Kidney capillary endothelial cell (primary cell): ENCODE data around the gene MALRD1.

ENCODE experiments used
- DNase-seq: peaks from one replicate; pipeline ENCODE4 v3.0.0-alpha.2; 2018; ENCODE audit warnings: low spot score

MALRD1 gene

DNA sequence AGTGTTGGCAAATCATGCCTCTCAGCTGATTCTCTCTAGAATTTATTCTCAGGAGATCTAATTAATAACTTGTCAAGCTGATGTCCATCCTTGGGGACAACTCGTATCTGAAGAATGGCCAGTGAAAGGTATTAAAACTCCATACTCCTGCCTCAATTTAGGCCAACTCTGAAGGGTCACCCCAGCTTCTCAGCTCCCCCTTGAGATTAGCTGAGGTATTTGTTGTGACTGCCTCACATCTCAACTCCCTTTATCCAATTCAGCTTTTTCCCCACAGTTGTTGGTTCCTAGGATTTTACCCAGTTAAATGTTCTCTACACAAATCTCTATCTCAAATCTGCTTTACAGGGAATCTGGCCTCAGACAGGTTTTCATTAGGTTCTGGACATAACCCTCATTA is 182.4 kb downstream of the MALRD1 start:
- DNase-seq, result no peak

DNA sequence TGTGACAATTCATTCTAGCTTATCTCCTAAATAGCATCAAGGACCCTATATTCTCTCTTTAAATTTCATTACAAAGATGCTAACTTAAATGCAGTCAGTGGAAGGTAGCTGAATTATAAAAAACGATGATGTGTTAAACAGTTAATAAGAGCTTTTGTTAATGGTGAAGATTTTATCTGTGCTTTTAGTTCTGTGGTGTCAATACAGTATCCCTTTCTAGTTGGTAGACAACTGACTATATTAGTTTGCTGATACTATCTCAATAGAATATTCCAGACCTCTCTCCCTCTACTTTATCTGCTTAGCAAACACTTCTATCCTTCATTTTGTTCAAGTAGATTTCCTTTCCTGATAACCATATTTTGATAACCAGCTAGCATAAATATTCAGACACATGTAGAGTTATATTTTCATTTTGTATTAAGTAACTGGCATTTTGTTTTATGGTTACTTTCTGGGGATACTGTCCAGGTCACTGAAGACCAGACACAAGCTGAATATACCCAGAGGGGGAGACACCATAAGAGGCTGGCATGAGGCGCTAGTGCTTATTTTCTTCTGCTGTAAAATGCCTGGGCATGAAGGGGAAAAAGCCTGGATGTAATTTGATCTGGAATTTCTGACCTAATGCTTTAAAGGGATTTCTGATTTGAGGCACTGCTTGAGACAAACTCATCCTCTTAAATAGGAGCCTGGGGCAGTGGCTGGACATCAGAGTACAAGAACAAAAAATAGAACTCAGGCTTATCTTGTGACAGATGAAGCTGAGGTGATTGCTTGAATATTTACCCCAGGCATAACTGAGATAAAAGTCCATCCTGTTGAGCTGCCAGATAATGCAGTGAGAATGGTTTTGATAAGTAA is 197.5 kb downstream of the MALRD1 start:
- no peak for DNase-seq

DNA sequence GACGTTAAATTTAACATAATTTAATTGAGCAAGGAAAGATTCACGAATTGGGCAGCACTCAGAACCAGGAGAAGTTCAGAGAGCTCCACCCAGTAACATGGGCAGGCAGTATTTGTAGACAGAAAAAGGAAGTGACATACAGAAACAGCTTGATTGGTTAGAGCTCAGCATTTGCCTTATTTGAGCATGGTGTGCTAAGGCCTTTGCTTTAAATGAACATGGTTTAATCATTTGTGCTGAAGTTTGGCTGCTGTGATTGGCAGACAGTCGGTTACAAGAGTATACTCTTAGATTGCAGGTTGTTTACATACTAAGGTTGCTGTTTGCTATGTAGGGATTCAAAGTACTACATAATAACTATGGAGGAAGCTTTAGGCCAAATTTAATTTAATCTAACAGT is 199.2 kb downstream of the MALRD1 start:
- DNase-seq, result no peak

DNA sequence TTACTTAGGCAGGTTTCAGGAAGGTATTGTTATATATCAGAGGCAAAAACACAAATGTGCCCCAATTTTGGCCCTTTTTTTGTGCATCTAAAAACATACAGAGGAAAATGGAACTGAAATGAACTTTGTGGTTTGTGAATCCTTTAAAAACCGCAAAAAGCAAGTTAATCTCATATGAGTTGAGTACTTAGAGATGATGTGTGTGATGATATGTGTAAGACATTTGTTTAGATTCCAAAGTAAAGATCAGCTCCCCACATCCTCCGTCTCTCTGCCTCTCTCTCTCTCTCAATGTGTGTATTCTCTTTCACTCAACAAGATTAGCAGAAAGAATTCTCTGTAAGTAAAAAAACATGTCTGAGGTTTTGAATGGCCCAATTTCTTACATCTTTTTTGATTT is 201.9 kb downstream of the MALRD1 start:
- no peak for DNase-seq

DNA sequence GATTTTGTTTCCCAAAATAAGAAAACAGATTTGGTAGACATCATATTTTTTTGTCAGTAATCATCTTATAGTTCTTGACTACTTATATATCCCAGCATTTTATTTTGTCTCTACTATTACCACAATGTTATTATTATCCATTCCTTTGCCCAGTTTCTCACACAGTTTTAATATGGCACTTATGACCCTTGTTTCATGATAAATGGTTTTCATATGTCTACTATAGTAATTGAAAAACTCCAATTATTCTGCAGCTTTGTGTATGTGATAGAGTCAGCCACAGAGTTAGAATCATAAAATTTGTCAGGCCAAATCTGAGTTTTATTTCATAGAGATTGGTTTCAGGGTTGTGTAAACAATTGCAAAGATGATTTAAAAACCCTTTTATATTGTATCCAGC is 203.9 kb downstream of the MALRD1 start:
- DNase-seq, result no peak

DNA sequence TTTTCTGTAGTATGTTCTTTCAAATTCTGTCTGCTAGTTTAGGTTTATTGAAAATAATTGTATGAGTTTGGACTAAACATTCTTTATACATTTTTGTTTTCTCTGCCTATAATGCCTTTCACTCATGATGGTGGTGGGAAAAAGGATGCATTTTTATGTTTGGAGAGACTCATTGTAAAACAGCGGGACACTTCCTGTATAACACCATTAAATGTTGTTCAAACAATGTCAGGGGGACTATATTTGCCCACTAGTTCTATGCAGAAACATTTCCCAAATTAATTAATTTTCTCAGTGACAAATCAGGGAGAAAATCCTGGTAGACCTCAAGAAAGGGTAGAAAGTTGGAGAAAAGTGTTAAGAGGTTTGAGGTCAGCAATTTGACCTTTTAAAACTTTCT is 207.7 kb downstream of the MALRD1 start:
- DNase-seq, result no peak

DNA sequence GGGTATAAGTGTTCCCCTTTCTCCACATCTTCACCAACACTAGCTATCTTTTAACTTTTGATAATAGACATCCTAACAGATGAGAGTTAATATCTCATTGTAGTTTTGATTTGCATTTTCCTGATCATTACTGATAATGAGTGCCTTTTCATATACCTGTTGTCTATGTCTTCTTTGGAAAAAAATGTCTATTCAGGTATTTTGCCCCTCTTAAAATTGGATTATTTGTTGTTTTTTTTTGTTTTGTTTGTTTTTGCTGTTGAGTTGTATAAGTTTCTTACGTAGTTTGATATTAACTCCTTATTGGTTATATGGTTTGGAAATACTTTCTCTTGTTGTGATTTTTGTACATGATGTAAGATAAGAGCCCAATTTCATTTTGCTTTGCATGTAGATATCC is 214.7 kb downstream of the MALRD1 start:
- DNase-seq, result no peak

DNA sequence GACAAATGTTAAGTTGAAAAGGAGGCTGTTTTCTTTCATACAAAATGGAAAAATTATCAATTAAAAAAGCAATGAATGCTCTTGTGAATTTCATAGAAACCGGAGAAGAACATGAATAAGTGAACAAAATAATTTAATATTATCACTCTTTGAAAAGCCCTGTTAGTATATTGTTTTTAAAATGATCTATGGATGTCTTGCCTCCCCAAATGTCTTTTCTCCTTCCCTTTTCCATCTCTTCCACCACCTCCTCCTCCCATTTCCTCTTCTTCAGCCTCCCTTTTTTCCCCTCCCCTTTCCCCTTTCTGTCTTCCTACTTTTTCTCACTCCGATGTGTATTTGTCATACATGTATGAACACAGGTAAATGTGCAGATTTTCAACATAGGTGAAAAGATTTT is 234.7 kb downstream of the MALRD1 start:
- DNase-seq, result no peak

DNA sequence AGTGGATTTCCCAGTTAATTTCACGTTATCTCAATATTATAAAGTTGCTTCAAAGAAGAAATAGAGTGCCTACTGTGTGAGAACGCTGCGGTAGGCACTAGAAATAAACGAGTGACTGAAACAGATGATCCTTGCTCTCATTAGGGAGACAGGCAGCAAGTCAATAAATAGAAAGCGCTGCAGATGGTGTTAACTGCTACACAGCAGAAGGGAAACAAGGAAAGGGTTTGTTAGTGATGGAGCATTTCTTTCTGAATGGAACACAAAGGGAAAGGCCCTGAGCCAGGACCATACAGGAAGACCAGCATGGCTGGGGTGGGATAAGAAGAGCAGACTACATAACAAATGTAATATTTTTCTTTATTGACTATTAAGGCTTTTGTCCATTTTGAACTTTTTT is 235.2 kb downstream of the MALRD1 start:
- no peak for DNase-seq

DNA sequence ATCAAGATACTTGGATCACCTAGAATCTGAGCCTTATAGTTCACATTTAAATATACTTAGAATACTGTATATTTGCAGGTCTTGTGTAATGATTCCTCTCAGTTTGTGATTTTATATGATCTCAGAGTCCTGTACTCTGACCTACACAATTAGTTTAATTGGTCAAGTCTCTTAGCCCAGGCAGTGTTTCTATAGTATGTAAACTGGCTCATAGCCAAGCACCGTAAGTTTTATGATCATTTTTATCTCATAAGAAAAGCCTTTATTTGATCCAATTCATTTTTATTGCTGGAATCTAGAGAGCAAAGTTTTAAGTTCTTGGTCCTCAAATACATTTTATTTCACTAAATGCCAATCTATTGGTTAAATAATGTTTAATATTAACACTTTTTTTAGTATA is 242.2 kb downstream of the MALRD1 start:
- DNase-seq, result no peak

DNA sequence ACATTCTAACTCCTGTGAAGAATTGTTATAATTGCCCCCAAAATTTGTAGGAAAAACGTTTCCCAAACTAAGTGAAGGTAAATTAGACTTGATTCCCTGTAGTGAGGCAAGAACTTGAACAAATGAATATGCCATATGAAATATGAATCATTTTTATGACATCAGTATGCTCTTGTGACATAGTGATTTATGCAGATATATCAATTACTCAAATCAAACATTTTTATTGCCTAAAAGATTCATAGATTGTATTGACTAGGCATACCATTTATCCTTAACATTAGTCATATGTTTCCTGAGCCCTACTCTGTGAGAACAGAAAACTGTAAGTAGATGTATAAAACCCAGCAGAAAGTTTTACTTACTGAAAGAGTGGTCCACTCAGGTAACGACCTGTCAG is 245.6 kb downstream of the MALRD1 start:
- DNase-seq, result no peak

DNA sequence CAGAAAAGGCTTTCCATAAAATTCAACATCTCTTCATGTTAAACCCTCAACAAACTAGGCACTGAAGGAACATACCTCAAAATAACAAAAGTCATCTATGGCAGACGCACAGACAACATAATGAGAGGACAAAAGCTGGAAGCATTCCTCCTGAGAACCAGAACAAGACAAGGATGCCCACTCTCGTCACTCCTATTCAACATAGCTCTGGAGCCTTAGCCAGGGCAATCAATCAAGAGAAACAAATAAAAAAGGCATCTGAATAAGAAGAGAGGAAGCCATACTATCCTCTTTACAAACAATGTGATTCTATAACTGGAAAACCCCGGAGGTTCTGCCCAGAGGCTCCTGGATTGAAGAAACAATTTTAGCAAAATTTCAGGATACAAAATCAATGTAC is 251.0 kb downstream of the MALRD1 start:
- no peak for DNase-seq

DNA sequence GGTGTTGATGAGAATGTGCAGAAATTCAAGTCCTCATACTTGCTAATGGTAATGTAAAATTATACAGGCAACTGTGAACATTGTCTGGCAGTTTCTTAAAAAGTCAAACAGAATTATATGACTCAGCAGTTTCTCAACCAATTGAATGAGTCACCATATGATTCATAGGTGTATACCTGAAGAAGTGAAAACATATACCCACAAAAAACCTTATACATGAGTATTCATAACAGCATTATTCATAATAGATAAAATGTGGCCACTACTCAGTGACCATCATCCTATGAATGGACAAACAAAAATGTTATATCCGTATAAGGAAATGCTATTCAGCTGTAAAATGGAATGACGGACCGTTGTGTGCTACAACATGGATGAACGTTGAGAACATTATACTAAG is 253.5 kb downstream of the MALRD1 start:
- DNase-seq, result peak; percentile 17

DNA sequence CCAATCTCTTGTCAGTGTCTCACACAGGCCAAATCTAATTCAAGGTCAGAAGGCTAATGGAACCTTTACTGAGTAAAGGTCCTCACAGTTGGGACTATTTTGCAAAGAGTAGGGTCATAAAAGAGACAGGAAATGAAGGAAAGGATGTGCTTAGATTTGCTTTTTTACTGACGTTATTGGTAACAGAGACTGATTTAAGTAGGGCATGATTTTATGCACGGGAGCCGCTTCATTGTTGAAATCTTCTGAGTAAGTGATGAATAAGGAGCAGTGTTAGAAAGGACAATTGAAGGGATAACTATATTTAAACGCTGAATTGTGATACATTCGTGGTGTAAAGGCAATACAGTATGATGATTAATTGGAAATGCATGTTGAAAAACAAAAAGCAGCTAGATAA is 261.5 kb downstream of the MALRD1 start:
- peak; percentile 33 for DNase-seq

DNA sequence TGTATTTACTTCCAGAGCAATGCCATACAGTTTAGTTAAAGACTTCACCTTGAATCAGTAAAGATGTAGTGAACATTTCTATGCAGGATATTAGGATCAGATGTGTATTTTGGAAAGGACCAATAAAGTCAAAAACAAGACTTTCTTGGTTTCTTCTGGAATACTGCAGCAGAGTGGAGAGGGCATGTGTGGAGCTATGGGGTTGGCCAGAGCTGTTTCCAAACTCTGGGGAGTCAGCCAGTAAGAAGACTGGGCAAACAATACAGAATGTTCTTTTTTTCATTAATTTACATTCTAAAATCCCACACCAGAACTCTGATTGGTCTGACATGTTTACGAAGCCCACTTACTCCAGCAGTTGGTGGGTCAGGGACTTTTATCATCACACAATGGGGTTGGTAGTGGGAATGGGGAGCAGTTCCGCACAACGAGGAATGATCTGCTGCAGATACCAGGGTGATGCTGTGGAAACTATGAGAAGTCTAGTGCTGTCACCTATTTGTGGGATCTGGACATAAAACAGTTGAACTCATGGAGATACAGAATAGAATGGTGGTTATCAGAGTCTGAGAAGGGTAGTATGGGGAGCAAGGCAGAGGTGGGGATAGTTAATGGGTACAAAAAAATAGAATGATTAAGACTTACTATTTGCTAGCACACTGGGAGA is 267.7 kb downstream of the MALRD1 start:
- no peak for DNase-seq

DNA sequence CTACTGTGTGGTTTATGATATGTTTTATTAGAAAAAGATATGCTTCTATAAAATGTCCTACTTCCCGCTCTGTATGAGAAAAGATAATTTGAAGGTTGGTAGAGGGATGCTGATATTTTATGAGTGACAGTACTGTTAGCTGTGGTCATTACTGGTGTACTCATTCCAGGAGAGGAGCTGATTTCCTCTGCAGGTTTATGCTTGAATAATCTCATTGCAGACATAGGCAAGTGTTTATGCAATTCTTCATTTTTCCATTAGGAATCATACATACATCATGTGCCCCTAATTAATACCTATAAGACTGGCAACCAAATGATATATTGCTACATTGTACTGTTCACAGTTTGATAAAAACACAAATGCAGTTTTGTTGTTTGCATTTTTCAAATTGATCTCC is 269.4 kb downstream of the MALRD1 start:
- DNase-seq, result no peak

DNA sequence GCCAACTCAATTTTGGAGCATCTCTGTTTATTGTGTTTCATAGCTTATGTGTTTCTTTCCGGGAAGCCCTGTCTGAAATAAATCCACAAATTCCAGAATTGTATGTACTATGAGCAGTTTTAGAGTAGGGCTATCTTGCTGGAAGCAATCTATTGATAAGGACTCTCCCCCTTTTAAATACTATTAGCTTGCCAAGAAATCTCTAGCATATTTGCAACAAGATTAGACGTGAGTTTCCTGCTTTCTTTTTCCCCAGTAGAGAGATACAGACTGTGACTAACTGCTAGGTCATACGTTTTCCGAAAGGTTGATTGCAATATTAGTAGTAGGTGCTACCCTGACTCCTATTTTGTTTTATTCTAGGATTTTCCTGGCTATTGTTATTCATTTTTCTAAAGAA is 277.0 kb downstream of the MALRD1 start:
- no peak for DNase-seq

DNA sequence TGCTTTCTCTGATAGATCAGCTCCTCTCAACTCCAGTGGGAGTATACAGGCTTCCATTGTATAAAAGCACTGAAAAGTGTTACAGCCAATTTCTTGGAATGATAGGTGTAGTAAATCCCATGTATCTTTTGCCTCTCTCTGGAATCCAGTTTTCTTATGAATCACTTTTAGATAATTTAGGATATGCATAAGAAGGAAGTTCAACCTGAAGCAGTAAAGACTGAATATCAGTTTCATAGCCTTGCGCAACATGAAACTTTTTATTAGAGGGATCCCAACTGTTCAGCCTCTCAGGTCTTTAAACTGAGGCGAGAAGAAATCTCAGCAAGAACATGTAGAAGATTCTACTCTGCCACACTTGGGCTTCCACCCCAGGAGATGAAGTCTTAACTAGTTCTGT is 280.0 kb downstream of the MALRD1 start:
- no peak for DNase-seq

DNA sequence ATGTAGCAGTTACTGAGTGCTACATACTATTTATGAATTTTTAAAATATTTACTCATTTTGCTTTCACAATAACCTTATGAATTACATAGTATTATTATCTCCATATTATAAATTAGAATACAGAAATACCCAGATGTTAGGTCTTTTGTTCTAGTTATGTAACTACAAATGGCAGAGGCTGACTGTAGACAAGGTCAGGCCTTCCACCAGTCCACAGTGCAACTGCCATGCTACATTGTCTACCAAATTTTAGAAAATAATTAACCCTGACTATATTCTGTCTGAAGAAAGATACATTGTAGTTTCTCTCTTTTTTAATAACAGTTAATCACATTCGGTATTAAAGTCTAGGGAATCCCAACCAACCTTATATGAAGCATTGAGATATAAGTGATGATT is 280.9 kb downstream of the MALRD1 start:
- no peak for DNase-seq

DNA sequence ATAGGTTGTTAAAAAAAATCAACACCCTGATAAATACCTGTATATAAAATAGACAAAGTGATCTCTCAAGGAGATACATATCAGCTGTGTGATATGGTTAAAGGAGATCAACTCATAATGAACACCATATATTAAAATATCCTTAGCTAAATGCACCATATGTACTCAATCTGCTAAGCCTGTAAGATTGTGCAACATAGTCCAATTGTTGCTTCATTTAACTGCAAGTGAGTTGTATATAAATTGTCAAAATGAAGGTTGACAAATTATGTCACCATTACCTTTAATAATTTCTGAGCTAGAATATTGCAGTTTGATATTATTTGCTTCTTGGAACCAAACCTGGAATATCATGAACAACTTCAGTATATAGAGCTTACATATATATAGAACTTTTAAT is 283.7 kb downstream of the MALRD1 start:
- DNase-seq, result no peak

DNA sequence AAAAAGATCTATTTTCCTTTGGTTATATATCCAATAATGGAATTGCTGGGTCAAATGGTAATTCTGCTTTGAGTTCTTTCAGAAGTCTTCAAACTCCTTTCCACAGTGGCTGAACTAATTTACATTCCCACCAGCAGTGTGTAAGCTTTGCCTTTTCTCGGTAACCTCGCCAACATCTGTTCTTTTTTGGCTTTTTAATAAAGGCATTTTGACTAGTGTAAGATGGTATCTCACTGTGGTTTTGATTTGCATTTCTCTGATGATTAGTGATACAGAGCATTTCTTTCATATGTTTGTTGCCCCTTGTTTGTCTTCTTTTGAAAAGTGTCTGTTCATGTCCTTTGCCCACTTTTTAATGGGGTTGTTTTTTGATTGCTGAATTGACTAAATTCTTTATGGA is 285.0 kb downstream of the MALRD1 start:
- no peak for DNase-seq

DNA sequence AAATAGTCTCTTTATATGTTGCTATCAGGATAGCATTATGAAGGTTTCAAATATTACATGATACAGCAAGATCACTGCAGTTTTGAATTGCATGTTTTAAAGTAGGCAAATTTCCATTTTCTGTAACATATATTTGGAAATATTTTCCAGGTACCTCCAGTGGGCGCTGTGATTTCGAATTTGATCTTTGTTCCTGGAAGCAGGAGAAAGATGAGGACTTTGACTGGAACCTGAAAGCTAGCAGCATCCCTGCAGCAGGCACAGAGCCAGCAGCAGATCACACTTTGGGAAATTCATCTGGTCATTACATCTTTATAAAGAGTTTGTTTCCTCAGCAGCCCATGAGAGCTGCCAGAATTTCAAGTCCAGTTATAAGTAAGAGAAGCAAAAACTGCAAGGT is 299.0 kb downstream of the MALRD1 start:
- DNase-seq, result no peak

DNA sequence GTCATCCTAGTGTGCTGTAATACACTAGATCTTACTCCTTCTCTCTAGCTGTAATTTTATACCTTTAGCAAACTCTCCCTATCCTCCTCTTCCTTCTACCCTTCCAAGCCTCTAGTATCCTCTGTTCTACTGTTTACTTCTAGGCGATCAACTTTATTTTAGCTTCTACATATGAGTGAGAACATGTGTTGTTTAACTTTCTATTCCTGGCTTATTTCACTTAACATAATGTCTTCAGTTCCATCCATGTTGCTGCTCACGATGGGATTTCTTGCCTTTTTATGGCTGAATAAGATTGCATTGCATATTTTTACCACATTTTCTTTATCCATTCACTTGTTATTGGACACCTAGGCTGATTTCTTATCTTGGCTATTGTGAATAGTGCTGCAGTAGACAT is 318.6 kb downstream of the MALRD1 start:
- no peak for DNase-seq

DNA sequence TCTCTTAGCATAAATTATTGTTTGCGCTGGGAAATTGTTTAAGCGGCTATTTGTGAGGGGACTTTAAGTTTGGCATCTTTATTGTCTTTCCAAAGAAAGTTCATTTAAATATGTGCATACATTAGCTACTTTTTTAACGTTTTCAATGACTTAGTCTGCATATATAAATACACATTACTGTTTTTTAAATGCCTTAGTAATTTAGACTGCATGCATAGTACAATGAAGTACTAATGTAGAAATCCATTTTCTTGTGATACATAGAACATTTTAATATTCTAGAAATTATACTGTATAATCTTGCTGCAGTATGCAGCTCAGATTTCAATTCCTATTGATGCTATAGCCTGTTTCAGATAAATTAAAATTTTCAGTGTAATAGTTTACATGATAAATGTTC is 325.4 kb downstream of the MALRD1 start:
- no peak for DNase-seq
